K562 (cell line): ENCODE measurements around the gene ZFHX2. TPM values are rescaled to one million over a fixed set of nuclear protein-coding genes. Genes with fewer than 3 reads are reported as not detected.

Experiments used
- ATAC-seq: fragments of 200-7000 bp; cut with Tn5 transposase; 3 replicates; pipeline ENCODE4 v1.9.1; 2020; ENCODE audit warnings: moderate library complexity
- BruUV-seq: library from RNA; stranded (reverse); fragments of 400-500 nt; replicated peaks from 2 replicates; lab custom pipeline; 2021; lab: Mats Ljungman, UMichigan
- CTCF ChIA-PET: fragments of 300-600 bp; formaldehyde crosslinking; extraction: SDS; loops from one replicate; lab custom pipeline; 2021; ENCODE audit warnings: low intra/inter-chr PET ratio; lab: Yijun Ruan, JAX
- POLR2A ChIA-PET: fragments of 300-600, 350-650 bp; sonication (Branson Sonifier 250); formaldehyde crosslinking; extraction: SDS; loops from one replicate; lab custom pipeline; 2021; ENCODE audit warnings: antibody characterized with exemption, inconsistent platforms; lab: Yijun Ruan, JAX
- DNase-seq, 4 experiments: peaks; one replicate each; pipeline versions ENCODE4 v3.0.0 to v3.0.0-alpha.2; 2011 to 2018; ENCODE audit warnings: low spot score in 3 of 4, mixed read lengths in 3 of 4; ENCODE audit errors: extremely low read depth in 1 of 4
- FAIRE-seq: peaks from 2 replicates; lab custom pipeline; 2011; peaks lifted over from hg19 to GRCh38; lab: Jason Lieb, UNC
- H2AFZ ChIP-seq: 2 replicates; pipeline ENCODE4 v1.6.0; 2011; ENCODE audit warnings: low read depth, low read length, control low read depth, inconsistent platforms
- H3K27ac ChIP-seq: fragments of 200-600 bp; 3 replicates; pipeline ENCODE4 v1.8.0; 2011; ENCODE audit warnings: low read depth, mild to moderate bottlenecking, control low read depth, inconsistent platforms, low read length, moderate library complexity, mixed read lengths; ENCODE audit errors: extremely low read depth
- H3K27me3 ChIP-seq, 2 experiments: fragments of 300-600 bp in 1 of 2; 2 replicates in 1 of 2; 3 replicates in 1 of 2; pipeline versions ENCODE4 v1.6.0 to v1.8.0; 2011; ENCODE audit warnings: inconsistent platforms in 2 of 2, low read length in 2 of 2, mild to moderate bottlenecking in 1 of 2, mixed read lengths in 1 of 2, moderate library complexity in 1 of 2; ENCODE audit not compliant: control insufficient read depth in 2 of 2, insufficient read depth in 2 of 2
- H3K36me3 ChIP-seq: fragments of 300-600 bp; 3 replicates; pipeline ENCODE4 v1.8.0; 2011; ENCODE audit warnings: mild to moderate bottlenecking, low read length, inconsistent platforms; ENCODE audit not compliant: control insufficient read depth, insufficient read depth
- H3K4me1 ChIP-seq, 2 experiments: fragments of 200-600 bp in 1 of 2; replicated peaks in 1 of 2; 2 replicates in 1 of 2; 3 replicates in 1 of 2; pipeline versions ENCODE4 v1.5.1 to v1.8.0; 2011; ENCODE audit warnings: inconsistent platforms in 2 of 2, low read length in 2 of 2, mild to moderate bottlenecking in 1 of 2, mixed read lengths in 1 of 2, moderate library complexity in 1 of 2; ENCODE audit not compliant: control insufficient read depth in 2 of 2, insufficient read depth in 2 of 2
- H3K4me2 ChIP-seq: 2 replicates; pipeline ENCODE4 v1.6.1; 2011; ENCODE audit warnings: low read length, control low read depth, inconsistent platforms, mixed read lengths; ENCODE audit not compliant: insufficient read depth
- H3K4me3 ChIP-seq: fragments of 200-600 bp; sonication (generic), shearing (Covaris generic); 2 replicates; pipeline ENCODE4 v1.5.1; 2016; ENCODE audit warnings: control low read depth, inconsistent platforms
- H3K79me2 ChIP-seq: fragments of 200-600 bp; 3 replicates; pipeline ENCODE4 v1.8.0; 2011; ENCODE audit warnings: low read length, inconsistent platforms; ENCODE audit not compliant: control insufficient read depth, insufficient read depth
- H3K9ac ChIP-seq, 2 experiments: 2 replicates each; pipeline versions ENCODE4 v1.6.0 to v1.6.1; 2011; ENCODE audit warnings: low read depth in 2 of 2, low read length in 2 of 2, control low read depth in 1 of 2, inconsistent platforms in 1 of 2, mild to moderate bottlenecking in 1 of 2, mixed read lengths in 1 of 2; ENCODE audit not compliant: insufficient read depth in 1 of 2
- H3K9me1 ChIP-seq: one replicate; pipeline ENCODE4 v1.6.0; 2011; ENCODE audit warnings: inconsistent platforms, mild to moderate bottlenecking, low read length, moderate library complexity; ENCODE audit not compliant: control insufficient read depth, insufficient read depth
- H3K9me3 ChIP-seq: replicated peaks from 2 replicates; pipeline ENCODE4 v1.5.1; 2011; ENCODE audit warnings: low read depth, low read length, inconsistent platforms; ENCODE audit not compliant: control insufficient read depth, insufficient read depth
- H4K20me1 ChIP-seq: replicated peaks from 2 replicates; pipeline ENCODE4 v1.6.1; 2011; ENCODE audit warnings: low read length, inconsistent platforms, mixed read lengths; ENCODE audit not compliant: control insufficient read depth, insufficient read depth
- HMGXB4 ChIP-seq: sonication (generic); formaldehyde crosslinking; IDR thresholded peaks from 2 replicates; pipeline ENCODE4 v1.8.1; 2023; ENCODE audit warnings: mild to moderate bottlenecking, missing genetic modification reagents
- RBM34 ChIP-seq: fragments of 200-400 bp; formaldehyde crosslinking; IDR thresholded peaks from 2 replicates; pipeline ENCODE4 v1.6.1; 2018; ENCODE audit warnings: low read length, borderline replicate concordance; ENCODE audit not compliant: insufficient read depth
- WGBS: fragments of 100-300 bp; shearing (Covaris generic); methylation state at CpG from one replicate; pipeline ENCODE4 v1.1.6; 2016; ENCODE audit warnings: low coverage, mixed read lengths; ENCODE audit not compliant: insufficient coverage; ENCODE audit errors: missing lambda C conversion rate; 5-methylcytosine and 5-hydroxymethylcytosine counted together
- in situ Hi-C: fragments of 300-500 bp; cut with MboI; formaldehyde crosslinking; loops from 4 replicates; pipeline ENCODE4 v1.15.0; 2018; ENCODE audit warnings: inconsistent platforms, mixed read lengths
- intact Hi-C: fragments of 100-400 bp; cut with micrococcal nuclease; formaldehyde crosslinking; loops from 2 replicates; pipeline ENCODE4 v1.14.2; 2022
- polyA plus RNA-seq, 8 experiments: library from polyadenylated mRNA; depleted of rRNA in 4 of 8; stranded (reverse) in 5 of 8; unstranded in 3 of 8; fragments of >200 nt; fragmentation: Nextera tagmentation in 2 of 8; fragmentation: Illumina TruSeq in 1 of 8; extraction: Ambion mirVana in 2 of 8; extraction: Trizol in 1 of 8; gene quantifications; 2 replicates each; pipeline versions ENCODE4 v1.2.1 to v1.2.3, GENCODE V29; 2011 to 2014; ENCODE audit warnings: inconsistent platforms in 1 of 8, missing spikeins in 1 of 8
- total RNA-seq, 7 experiments: library from RNA; depleted of rRNA in 6 of 7; stranded (reverse); fragments of >200 nt in 6 of 7; fragmentation: Illumina TruSeq in 2 of 7; extraction: Trizol in 2 of 7; gene quantifications; 2 replicates each; pipeline versions ENCODE4 v1.2.1 to v1.2.3, GENCODE V29; 2011 to 2021; ENCODE audit warnings: low replicate concordance in 1 of 7

ZFHX2 gene
- total and polyA plus RNA-seq, 9 of the 15 experiments (the other 6 are each of a cell fraction or from before 2014, with no cell fraction given): 0.06 to 0.11 (median 0.11) TPM; not detected in 4

- Histone ChIP-seq H3K9me1 (no peaks in the 10 kb centered on the region), H3K9ac (no peak overlapping the region), H3K27me3 (peaks cover 2 to 54% of the 10 kb centered on the region in 2 experiments; a peak in 3 of 5 replicates), H4K20me1 (no peaks in the 10 kb centered on the region; the same call in 1 of the 2 replicates), H2AFZ (no peak overlapping the region), H3K4me2 (no peak overlapping the region), H3K9me3 (no peaks in the 10 kb centered on the region), H3K4me3 (no peak overlapping the region), H3K36me3 (no peaks in the 10 kb centered on the region), H3K4me1 (peaks cover 0 to 6% of the 10 kb centered on the region in 2 experiments; a peak in 2 of 5 replicates), H3K79me2 (no peaks in the 10 kb centered on the region), H3K27ac (no peak overlapping the region)
- POLR2A ChIA-PET: interaction anchor here (0.5 to 0.7 kb wide), 2 partner anchors 150 to 519 kb away, joined by 3 to 4 read pairs; no protein-coding TSS in a partner anchor
- CTCF ChIA-PET: no interaction called here
- in situ Hi-C loops: no loop called here
- no peak for FAIRE-seq
- no TSS peak for BruUV-seq
- ATAC-seq: no peak
- WGBS: 7% methylated on average over 12 of the region's 14 CpGs
- TF ChIP-seq RBM34 (no peak), HMGXB4 (no peak)
- intact Hi-C loops: no loop called here
- DNase-seq: no peak
Observed at GRCh38 chr14:23524954-23525353, 26.6 kb downstream of the ZFHX2 start.
